ENCODE data around the gene MAT2B. TPM values are rescaled to one million over a fixed set of nuclear protein-coding genes. Genes with fewer than 3 reads are reported as not detected.

Gene MAT2B
- polyA plus RNA-seq, 2 of the 4 experiments (the other 2 are of a cell fraction), result 58.6 to 74.0 TPM

- 29% methylated on average over 3 of the region's 3 CpGs for WGBS (ENCODE audit: missing lambda C conversion rate)
Measured at GRCh38 chr5:163531272-163531671, 25.9 kb downstream of the MAT2B start.

GRCh38 chr5:163532171-163533084, 27.0 kb downstream of the MAT2B start:
- Histone ChIP-seq H3K4me2 (no peak overlapping the region), H3K4me1 (no peaks in the 10 kb centered on the region), H3K4me3 (no peak overlapping the region), H3K9me3 (no peaks in the 10 kb centered on the region), H3K27ac (no peak overlapping the region)
- ATAC-seq (no peak), DNase-seq (ENCODE audit: low read depth in 1 of 2, low spot score in 1 of 2) (no peak), FAIRE-seq (no peak)
- TF ChIP-seq GATA3 (IDR thresholded peaks at IDR 0.05; ENCODE audit: borderline replicate concordance), result no peak
- no peak for TF ChIP-seq RAD21 (conservative IDR thresholded peaks at IDR 0.05 in 1 of 2, IDR thresholded peaks at IDR 0.05 in 1 of 2)
- TF ChIP-seq RNF2 (IDR thresholded peaks at IDR 0.05; ENCODE audit: borderline replicate concordance, low read depth), result no peak
- no peak for TF ChIP-seq KDM1A (IDR thresholded peaks at IDR 0.05; ENCODE audit: low read depth)
- no peak for TF ChIP-seq HEYL (CRISPR knock-in tag; IDR thresholded peaks at IDR 0.05)
- POLR2A ChIA-PET, result no interaction called here
- CTCF ChIA-PET, result interaction anchor here (0.9 kb wide), 1 partner anchor 11 kb away, joined by 3 read pairs; no protein-coding TSS in a partner anchor
- 38% methylated on average over 5 of the region's 5 CpGs for WGBS (ENCODE audit: missing lambda C conversion rate)

More at GRCh38 chr5:163531272-163531671, 25.9 kb downstream of the MAT2B start:
- Histone ChIP-seq H3K27ac (no peak overlapping the region), H3K4me2 (no peak overlapping the region), H3K4me3 (no peak overlapping the region), H3K4me1 (no peaks in the 10 kb centered on the region), H3K9me3 (no peaks in the 10 kb centered on the region)
- no peak for TF ChIP-seq ZFP36 (IDR thresholded peaks at IDR 0.05; ENCODE audit: borderline replicate concordance, partially characterized antibody)
- TF ChIP-seq HOXB5 (CRISPR knock-in tag; IDR thresholded peaks at IDR 0.05), result no peak
- TF ChIP-seq BHLHE40 (IDR thresholded peaks at IDR 0.05; ENCODE audit: low read depth, low read length), result no peak
- TF ChIP-seq REST (IDR thresholded peaks at IDR 0.05), result no peak
- no peak for TF ChIP-seq RFX5 (IDR thresholded peaks at IDR 0.05)
- TF ChIP-seq SREBF2 (IDR thresholded peaks at IDR 0.05), result no peak
- TF ChIP-seq HOXB13 (CRISPR knock-in tag; IDR thresholded peaks at IDR 0.05; ENCODE audit: low read depth), result no peak
- no peak for TF ChIP-seq E2F6 (IDR thresholded peaks at IDR 0.05; ENCODE audit: borderline replicate concordance, low read depth)
- no peak for TF ChIP-seq CBX2 (IDR thresholded peaks at IDR 0.05; ENCODE audit: borderline replicate concordance, low read depth)
- no peak for TF ChIP-seq USF2 (IDR thresholded peaks at IDR 0.05)
- TF ChIP-seq ZC3H11A (IDR thresholded peaks at IDR 0.05), result no peak
- no peak for TF ChIP-seq HOXA7 (CRISPR knock-in tag; IDR thresholded peaks at IDR 0.05)
- no peak for TF ChIP-seq HDAC2 (IDR thresholded peaks at IDR 0.05)
- no peak for TF ChIP-seq JUN (IDR thresholded peaks at IDR 0.05)
- no peak for TF ChIP-seq CEBPB (IDR thresholded peaks at IDR 0.05)
- no peak for TF ChIP-seq RAD21 (conservative IDR thresholded peaks at IDR 0.05 in 1 of 2, IDR thresholded peaks at IDR 0.05 in 1 of 2)
- ATAC-seq, result no peak
- ChIA-PET POLR2A (no interaction called here), CTCF (no interaction called here)
- no peak for DNase-seq (ENCODE audit: low read depth in 1 of 2, low spot score in 1 of 2)
- no peak for FAIRE-seq
